Omental fat pad (tissue), 4 donors: ENCODE data around the gene SYPL2. TPM values are rescaled to one million over a fixed set of nuclear protein-coding genes. Genes with fewer than 3 reads are reported as not detected.

Source experiments
- ATAC-seq: fragments of 150-250 bp; one replicate; pipeline ENCODE4 v1.9.1; 2016; ENCODE audit warnings: mild to moderate bottlenecking, moderate library complexity; ENCODE audit not compliant: low FRiP score
- DNase-seq: peaks from one replicate; pipeline ENCODE4 v3.0.0-alpha.2; 2019; ENCODE audit warnings: low spot score
- CTCF ChIP-seq, 3 donors: fragments of 450-650 bp; IDR thresholded peaks; one replicate each; pipeline ENCODE4 v1.5.1; 2016 to 2017; ENCODE audit warnings: antibody characterized with exemption in 3 of 3, mild to moderate bottlenecking in 3 of 3, moderate library complexity in 2 of 3
- total RNA-seq, 4 donors: library from RNA; depleted of rRNA; stranded (reverse); fragments of >200 nt; gene quantifications; one replicate each; pipeline ENCODE4 v1.1.0, GENCODE V29; 2016

Gene SYPL2
- total RNA-seq, 4 donors from 2014 or later = 1.7 to 3.7 (median 2.2) TPM

GRCh38 chr1:109530457-109531087 lies 64.2 kb downstream of the SYPL2 start:
- no peak for TF ChIP-seq CTCF (IDR thresholded peaks at IDR 0.05)
- DNase-seq (no peak), ATAC-seq (no peak)

- no peak for TF ChIP-seq CTCF (IDR thresholded peaks at IDR 0.05)
Measured at GRCh38 chr1:109531380-109531779, 65.0 kb downstream of the SYPL2 start.

More at GRCh38 chr1:109531380-109531779, 65.0 kb downstream of the SYPL2 start:
- ATAC-seq = no peak
- DNase-seq = no peak

Other genes starting within 250 kb of the SYPL2 start
- 1 to 10 TPM; 1.6 to 2.6 (median 1.9) TPM for gene CELSR2, start 217.0 kb upstream of the SYPL2 start, total RNA-seq
- gene PSRC1, start 183.4 kb upstream of the SYPL2 start, total RNA-seq = 1 to 10 TPM; 1.7 to 8.7 (median 2.1) TPM
- not detected for gene MYBPHL, start 159.5 kb upstream of the SYPL2 start, total RNA-seq
- 10 to 100 TPM; 55.8 to 79.2 (median 68.3) TPM for gene SORT1, start 68.6 kb upstream of the SYPL2 start, total RNA-seq
- 10 to 100 TPM; 21.0 to 36.9 (median 29.7) TPM for gene PSMA5, start 40.1 kb upstream of the SYPL2 start, total RNA-seq
- gene ATXN7L2, start 17.4 kb downstream of the SYPL2 start, total RNA-seq = 1 to 10 TPM; 3.5 to 5.3 (median 4.7) TPM
- gene CYB561D1, start 27.5 kb downstream of the SYPL2 start, total RNA-seq = 10 to 100 TPM in 1 of 4 donors, 1 to 10 TPM in 3; 6.1 to 12.0 (median 8.4) TPM
- gene AMIGO1, start 43.2 kb downstream of the SYPL2 start, total RNA-seq = 10 to 100 TPM in 1 of 4 donors, 1 to 10 TPM in 3; 2.4 to 10.6 (median 5.9) TPM
- not detected for gene GPR61, start 73.3 kb downstream of the SYPL2 start, total RNA-seq
- gene GNAI3, start 82.1 kb downstream of the SYPL2 start, total RNA-seq = 1 to 10 TPM; 7.4 to 9.8 (median 8.3) TPM
- gene GNAT2, start 153.1 kb downstream of the SYPL2 start, total RNA-seq = not detected
- 10 to 100 TPM; 33.8 to 88.1 (median 68.6) TPM for gene AMPD2, start 153.3 kb downstream of the SYPL2 start, total RNA-seq
- 10 to 100 TPM; 14.7 to 29.8 (median 20.8) TPM for gene GSTM4, start 189.6 kb downstream of the SYPL2 start, total RNA-seq
- 10 to 100 TPM; 35.3 to 74.7 (median 52.2) TPM for gene GSTM2, start 201.5 kb downstream of the SYPL2 start, total RNA-seq
- 10 to 100 TPM in 1 of 4 donors, not detected in 3; 19.3 TPM for gene GSTM1, start 221.3 kb downstream of the SYPL2 start, total RNA-seq
- 1 to 10 TPM; 4.2 to 6.6 (median 4.9) TPM for gene GSTM5, start 245.7 kb downstream of the SYPL2 start, total RNA-seq